GM18909 (cell line): Measurements from ENCODE around the gene SCIN.

Experiments
- ATAC-seq: cut with Tn5 transposase; IDR thresholded peaks from one replicate; pipeline ENCODE4 v1.9.1; 2021; ENCODE audit warnings: mild to moderate bottlenecking; ENCODE audit not compliant: unreplicated experiment, poor library complexity

The SCIN gene

DNA sequence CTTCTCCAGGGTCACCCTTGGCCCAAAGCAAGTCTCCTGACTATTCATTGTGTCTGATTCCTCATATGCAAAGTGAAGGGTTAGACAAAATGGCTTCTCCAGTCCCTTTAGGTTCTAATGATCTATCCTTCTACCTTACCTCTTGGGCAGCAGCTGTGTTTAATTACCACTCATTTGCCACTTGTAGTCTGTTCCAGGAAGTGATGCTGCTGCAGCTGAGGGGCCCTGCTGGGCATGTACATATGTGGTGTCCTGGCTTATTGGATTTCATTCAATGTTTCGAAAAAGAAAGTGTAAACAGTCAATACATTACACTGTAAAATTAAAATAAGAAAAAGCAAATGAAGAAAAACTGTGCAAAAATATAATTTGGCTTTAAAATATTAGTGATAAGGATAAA, 36.6 kb downstream of the SCIN start:
- ATAC-seq = no peak

DNA sequence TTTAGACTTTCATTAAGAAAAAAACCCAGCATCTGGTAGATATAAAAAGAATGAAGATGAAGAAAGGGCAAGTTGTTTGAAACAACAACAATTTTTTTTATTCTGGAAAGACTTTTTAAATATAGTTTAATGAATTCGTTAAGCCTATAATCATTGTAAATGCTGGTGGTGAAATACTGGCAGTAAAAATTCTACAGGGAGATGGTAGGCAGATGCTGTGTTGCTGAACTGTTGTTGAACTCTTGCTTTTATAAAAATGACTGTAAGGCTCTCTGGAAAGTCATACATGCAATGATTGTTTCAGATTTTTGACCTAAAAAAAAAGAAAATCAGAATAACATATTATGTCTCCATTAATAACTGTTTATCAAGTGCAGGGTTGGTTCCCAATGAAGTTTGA, 39.0 kb downstream of the SCIN start:
- ATAC-seq = no peak

DNA sequence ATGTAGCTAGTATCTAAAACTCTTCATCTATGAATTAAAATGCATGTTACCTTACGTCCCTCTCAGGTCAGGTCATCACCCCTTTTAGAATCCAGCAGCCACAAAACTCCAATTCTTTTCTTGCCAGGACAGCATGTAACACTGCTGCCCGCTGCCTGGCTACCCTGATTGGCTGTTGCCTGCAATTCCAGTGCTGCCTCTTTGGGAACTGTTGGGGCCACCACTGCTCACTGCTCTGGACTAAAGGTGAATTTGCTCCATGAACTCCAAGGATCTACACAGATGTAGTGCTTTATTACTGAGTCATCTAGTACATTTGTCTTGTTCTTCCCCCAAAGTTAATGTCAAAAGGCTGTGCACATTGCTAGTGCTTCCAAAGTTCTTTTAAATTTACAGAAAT, 40.4 kb downstream of the SCIN start:
- no peak for ATAC-seq

DNA sequence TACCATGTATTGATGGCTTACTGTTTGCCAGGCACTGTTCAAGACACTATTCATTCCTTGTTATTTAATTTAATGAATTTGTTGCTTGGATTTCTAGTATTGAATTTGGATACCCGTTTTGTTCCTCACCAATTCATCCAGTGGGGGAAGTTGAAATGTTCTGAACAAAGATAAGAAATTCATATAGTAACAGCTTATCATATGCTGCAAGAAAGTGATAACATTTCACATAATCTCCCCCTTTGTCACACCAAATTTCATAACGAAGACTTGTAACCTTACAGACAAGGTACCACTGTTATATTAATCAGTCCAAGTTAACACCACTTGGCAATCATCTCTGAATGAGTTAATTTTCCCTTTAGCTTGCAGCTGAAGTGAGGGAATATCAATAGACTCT, 42.1 kb downstream of the SCIN start:
- ATAC-seq = no peak

DNA sequence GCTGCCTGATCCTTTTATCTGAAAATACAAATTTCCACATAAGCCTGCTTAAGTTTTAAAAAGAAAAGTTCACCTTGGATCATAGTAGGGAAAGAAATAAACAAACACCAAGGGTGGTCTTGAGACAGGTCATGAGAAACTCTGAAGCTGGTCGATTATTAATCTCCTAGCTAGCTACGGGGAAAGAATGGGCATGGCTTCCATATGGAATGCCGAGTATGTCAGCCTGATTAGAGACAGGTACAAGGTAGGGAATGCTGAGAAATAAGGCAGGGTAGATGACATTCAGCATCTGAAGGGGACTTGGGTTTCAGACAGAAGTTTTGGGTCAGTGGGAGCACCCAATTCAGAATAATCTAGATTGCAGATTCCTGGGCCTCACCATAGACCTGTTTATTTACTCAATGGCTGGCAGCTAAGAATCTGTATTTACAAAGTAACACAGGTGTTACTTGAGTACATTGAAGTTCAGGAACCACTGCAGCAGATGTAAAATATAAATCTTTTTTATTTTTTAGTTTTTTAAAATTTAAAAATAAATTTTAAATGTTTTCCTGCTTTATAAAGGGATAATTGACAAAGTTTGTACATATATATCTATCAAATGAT, 49.0 kb downstream of the SCIN start:
- no peak for ATAC-seq

DNA sequence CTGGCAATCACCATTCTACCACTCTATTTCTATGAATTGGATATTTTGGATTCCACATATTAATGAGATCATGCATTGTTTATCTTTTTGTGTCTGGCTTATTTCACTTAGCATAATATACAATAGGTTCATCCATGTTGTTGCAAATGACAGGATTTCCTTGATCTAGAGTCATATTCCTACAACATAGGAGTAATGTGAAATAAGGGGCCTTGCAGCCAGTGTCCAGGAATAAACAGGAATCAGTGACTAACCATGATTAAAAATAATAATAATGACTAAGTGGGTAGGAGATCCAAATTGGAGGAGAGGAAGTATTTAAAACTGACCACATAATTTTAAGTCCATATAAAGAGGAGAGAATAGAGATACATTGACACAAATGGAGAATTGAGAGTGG, 49.9 kb downstream of the SCIN start:
- no peak for ATAC-seq

DNA sequence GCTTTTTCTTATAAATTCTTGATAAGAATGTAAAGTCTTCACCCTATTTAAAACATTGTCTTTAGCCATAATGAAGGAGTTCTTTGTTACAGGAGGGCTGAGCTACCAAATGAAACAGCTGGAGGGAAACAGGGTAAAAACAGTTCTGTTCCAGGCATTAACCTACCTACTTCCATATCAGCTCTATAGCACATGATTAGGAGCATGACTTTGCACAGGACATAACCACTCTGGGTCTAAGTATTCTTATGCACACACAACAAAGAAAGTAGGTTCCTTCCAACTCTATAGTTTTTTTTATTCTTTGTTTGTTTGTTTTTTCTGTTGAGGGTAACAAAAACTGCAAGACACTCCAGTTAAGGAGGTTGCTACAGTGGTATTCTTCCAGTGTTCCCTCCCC, 52.7 kb downstream of the SCIN start:
- no peak for ATAC-seq

DNA sequence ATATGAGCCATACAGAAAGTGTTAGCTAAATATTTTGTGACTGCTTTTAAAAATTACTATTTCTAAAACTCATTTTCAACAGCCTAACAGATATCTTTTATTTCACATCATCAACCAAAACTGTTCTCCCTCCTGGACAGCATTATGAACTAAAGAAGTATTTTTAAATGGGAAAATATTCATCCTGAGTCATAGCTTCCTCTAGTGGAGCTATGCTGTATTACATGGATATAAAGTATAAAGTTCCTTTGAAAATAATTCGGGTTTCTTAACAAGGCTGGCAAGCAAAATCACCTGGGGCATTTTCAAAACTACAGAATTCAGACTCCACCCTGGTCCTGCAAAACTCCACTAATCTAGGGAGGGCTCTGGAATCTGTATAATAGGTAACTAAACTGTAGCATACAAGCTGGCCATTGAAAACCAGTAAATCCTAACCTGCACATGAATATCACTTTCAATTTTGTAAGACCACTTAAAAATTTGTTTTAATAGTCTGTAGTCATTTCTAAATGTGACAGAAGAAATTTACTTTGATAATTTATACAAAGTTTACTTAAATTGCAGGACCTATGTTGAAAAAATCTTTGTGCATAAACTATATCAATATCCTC, 53.5 kb downstream of the SCIN start:
- ATAC-seq = peak; percentile 61

DNA sequence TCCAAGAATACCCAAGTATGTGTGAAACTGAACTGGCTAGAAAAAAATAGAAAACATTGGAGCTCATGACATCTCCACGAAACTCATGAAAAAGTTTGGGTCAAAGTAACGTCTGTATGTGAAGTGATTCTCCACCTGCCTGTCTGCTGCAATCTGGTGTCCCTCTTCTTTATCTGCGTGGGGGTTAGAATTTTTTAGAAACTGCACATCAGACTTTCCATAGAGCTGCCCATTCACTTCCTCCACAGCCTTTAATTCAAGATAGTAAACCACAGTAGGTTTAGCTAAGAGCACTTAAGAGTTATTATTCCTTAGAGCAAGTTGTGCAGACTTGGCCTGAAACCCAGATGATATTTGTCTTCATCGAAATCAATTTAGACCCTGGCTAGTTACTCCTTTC, 55.3 kb downstream of the SCIN start:
- no peak for ATAC-seq

DNA sequence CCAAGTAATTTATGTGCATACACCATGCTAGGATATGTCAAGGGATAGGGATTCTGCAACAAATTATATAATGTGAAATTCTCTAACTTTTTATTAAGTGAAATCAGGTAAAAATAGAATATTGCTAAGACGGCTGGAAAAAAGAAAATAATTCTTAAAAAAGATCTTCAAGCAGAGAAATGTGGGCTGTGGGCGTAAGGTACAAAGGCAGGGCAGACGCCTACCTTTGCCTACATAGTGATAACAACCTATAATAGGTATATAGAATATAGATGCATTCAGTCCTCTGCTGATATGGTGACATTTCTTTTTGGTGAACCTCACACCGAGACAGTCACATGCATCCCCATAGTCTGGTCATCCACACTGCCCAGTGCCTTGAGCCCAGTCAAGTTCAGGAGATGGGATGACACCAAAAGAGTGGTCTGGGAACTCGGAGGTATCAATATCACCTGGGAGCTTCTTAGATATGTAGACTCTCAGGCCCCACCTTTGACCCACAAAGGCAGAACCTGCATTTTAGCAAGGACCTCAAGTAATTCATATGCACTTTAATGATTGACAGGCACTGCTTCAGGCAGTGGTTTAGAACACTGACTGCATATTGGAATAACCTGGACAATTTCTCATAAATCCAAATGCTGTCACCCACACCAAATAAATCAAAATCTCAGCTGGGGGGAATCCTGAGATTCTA, 59.4 kb downstream of the SCIN start:
- ATAC-seq = no peak

DNA sequence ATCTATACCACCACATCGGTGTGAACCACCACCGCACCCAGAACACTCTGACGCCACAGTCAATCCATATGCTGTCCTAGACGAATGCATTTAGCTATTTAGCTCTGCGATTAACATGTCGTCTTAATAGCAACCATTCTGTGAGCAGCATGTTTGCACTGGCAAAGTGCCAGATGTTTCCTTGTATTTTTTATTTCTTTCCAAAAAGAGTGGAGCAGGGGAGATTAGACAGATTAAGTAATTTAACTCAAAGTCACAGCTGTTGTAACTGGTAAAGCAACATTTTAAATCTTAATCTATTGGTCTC, 59.9 kb downstream of the SCIN start:
- no peak for ATAC-seq

DNA sequence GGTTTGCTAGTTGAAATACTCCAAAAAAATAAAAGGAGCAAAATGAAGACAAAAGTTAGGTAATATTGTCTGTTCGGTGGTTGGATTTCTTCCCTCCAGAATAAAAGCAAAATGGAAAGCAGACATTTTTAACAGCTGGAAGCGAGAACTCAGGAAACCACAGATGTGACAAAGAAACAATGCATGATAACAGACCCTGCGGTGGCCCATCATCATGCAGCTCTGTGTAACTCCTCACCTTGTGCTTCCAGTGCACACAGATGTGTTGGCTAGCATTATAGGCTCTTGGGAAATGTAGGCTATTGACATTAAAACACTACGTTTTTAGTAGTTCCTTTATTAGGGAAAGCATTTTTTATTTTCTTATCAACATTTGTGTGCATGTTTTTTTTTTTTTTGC, 63.1 kb downstream of the SCIN start:
- no peak for ATAC-seq

DNA sequence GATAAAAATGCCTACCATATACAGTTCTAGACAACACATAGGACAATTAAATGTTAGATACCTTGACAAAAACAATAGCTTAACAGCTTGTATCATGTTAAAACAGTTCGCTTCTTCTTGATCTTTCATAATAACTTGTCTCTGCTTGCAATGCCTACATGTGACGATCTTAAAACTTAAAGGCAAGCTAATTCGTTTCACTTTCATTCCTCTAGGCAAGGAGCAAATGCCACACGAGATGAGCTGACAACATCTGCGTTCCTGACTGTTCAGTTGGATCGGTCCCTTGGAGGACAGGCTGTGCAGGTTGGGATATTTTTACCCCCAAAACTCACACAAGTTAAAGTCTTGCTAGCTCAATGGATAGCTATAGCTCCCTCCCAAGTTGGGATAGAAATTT, 65.3 kb downstream of the SCIN start:
- ATAC-seq = peak; percentile 75

DNA sequence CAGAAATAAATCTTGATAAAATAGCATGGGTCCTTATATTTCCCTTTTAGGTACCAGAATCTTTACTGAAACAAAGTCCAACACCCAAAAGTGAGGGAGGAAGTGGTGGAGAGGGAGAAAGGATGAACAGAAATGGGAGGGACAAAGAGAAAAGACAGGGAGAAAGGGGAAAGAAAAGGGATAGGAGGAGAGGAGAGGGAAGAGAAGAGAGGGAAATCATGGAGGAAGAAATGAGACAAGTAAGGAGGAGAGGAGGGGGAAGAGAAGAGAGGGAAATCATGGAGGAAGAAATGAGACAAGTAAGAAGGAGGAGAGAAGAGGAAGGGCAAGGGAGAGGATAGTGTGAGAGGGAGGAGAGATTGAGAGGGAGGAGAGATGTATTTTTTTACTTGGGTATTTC, 66.8 kb downstream of the SCIN start:
- ATAC-seq = no peak

DNA sequence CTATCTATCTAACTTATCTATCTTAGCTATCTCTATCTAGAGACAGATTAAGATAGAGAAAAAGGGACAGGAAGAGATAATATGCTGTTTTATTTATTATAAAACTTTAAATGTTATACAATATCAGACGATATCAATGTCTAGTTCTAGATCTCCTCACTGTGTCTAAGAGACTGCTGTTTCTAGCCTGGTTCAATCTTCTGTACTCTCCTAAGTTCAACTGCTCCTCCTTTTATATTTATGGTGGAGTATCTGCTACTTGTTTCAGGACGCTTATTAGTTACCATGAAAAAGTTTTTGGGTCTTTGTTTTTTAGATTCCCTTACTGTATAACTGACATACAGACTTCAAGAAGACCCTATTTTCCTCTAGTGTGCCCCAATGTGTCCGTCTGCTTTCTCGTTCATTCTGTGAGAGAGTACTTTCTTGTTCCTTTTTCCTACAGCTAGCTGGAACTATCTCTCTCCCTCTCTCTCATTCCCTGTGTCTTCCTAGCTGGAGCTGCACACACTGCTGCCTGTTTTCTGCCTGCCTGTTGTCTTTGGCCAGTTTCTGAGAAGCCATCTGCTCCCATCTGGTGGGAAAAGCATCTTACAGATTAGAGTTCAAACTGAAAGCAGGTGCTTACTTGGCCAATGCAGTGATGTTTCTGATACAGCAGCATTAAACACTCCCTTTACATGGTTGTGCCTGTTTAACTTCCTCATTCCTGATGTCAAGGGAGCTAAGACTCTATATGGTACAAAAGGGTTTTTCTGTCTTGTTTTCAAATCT, 67.5 kb downstream of the SCIN start:
- peak; percentile 48 for ATAC-seq

DNA sequence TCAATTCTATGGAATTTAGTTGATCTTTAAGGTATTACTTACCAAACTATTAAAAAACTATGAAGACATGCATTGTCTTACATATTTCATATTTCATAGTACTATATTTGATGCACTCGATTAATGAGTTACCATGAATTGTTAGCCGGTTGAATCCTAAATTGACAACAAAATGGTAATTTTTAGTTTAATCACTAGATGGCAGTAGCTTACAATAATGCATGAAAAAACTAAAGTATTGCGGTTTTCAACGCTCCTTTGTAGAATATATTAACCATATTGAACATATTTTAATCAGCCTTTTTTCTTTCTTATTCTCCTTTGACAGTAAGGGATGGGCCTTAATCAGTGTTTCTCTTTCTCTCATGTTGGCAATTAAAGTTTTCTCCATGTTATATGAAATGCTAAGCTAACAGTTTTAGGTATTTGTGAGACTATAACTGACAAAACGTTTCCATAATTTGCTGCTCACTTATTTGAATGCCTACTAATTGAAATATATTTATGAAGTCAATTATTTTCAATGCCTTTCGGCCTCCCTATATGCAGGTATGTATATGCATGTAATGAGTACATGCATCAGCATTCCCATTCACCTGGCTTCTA, 68.4 kb downstream of the SCIN start:
- ATAC-seq = peak; percentile 49

DNA sequence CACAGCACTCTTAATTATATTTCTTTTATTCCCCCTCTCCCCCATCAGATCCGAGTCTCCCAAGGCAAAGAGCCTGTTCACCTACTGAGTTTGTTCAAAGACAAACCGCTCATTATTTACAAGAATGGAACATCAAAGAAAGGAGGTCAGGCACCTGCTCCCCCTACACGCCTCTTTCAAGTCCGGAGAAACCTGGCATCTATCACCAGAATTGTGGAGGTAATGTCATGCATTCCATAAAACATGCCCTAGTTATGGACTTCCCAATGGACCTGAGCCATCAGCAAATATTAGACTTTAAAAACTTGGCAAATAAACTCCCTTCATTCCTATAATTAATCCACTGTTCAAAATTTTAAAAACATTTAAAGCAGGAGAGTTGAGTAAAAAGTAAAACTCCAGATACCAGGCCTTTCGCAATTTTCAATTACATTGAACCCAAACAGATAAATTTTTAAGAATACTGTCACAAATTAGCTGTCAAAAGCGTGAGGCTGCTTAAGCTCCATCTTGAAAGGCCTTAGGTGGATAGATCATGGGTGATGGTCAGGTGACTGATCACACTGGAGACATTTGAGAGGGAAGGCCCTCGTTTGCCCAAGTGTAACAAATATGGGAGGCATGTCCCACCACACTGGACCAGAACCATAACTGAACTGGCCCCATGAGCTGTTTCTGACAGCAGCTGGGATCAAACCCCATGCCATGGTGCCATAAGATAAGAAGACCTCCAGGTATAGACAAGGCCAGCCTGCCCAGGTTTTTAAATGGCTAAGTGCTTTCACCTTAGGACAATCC, 70.0 kb downstream of the SCIN start:
- ATAC-seq = no peak

DNA sequence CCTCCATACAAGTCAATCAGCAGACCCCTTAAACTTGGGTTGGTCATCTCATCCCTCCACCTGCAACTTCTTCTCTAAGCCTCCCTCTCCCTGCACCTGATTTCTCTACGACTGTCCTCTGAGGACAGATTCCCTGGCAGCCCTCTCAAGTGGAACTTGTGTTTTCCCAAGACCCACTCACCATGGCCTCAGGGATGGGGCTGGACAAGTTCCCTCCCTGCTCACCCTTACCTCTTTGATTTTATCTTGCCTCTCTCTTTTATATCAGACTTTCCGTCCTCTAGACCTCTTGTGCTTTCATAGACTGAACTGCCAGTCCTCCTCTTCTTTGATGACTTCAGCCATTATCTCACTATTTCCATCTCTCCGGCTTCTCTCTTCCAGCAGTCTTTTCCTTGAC, 70.7 kb downstream of the SCIN start:
- ATAC-seq = no peak

DNA sequence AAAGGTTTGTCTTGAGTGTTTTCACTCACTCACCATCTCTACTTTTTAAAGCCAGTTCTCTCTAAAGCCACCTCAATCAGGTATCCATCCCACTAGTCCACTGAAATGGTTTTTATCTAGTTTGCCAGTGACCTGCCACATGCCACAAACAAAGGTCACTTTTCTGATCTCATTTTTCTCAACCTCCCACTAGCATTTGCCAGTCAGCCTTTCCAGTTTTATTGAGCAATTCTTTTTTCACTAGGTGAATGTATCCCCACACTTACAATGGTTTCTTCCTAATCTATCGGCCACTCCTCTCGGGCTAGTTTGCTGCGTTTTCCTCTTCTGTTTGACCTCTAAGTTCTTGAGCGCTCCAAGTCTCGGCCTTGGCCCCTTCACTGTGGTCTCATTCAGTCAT, 72.0 kb downstream of the SCIN start:
- no peak for ATAC-seq

DNA sequence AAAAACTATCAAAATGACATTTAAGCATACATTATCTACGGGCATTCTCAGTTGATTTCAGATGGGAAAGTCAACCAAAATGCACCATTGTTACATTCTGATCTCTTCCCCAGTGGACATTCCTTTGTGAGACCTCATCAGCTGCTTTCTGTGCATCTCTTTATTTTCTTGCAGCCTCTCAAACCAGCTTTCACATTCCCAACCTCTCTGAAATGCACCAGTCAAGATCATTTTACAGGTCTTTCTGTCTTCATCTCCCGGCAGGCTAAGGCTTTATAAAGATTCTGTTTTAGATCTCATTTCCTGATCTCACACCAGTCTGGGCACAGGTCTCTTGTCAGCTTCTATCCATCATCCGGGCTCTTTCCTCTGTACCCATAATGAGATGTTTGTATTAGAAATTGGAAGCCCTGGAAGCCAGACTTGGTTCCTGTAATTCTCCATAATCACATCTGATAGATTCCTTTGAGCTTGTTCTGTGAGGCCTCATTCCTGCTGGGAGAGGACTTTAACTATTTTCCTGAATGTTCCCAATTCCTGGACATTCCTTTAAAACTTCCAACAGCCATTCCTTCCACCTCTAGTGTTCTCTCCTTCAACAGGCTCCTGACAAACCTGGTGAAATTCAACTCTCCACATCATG, 72.6 kb downstream of the SCIN start:
- no peak for ATAC-seq
